Bronchial epithelial cell (primary cell): ENCODE results near the gene PDE4B. TPM values are rescaled to one million over a fixed set of nuclear protein-coding genes. Genes with fewer than 3 reads are reported as not detected.
A peak's percentile ranks its signal among the peaks of the same experiment; 100 is the strongest.

Experiments used
- DNase-seq: peaks from one replicate; pipeline ENCODE4 v3.0.0-alpha.2; 2010; ENCODE audit warnings: low read depth
- FAIRE-seq: peaks from 2 replicates; lab custom pipeline; 2011; peaks lifted over from hg19 to GRCh38; lab: Jason Lieb, UNC
- H3K27me3 ChIP-seq: 2 replicates; pipeline ENCODE4 v1.5.1; 2011; ENCODE audit warnings: low read length; ENCODE audit not compliant: control insufficient read depth, insufficient read depth
- H3K36me3 ChIP-seq: 2 replicates; pipeline ENCODE4 v1.5.1; 2011; ENCODE audit warnings: low read length; ENCODE audit not compliant: control insufficient read depth, insufficient read depth
- H3K4me3 ChIP-seq: 2 replicates; pipeline ENCODE4 v1.5.1; 2011; ENCODE audit warnings: mild to moderate bottlenecking, low read depth, low read length, control low read depth
- CTCF ChIP-seq: IDR thresholded peaks from 2 replicates; pipeline ENCODE4 v1.5.1; 2011; ENCODE audit warnings: mild to moderate bottlenecking, moderate library complexity, low read length, control low read depth, inconsistent platforms; ENCODE audit not compliant: insufficient read depth, severe bottlenecking
- total RNA-seq: library from RNA; depleted of rRNA; stranded (reverse); fragments of >200 nt; gene quantifications from 2 replicates; pipeline ENCODE4 v1.2.1, GENCODE V29; 2014

Gene PDE4B
- total RNA-seq, 1 donor from 2014 or later = 0.26 TPM

- DNase-seq (peak; percentile 81), FAIRE-seq (no peak)
- no peak for TF ChIP-seq CTCF
- H3K27me3 ChIP-seq = no peaks in the 10 kb centered on the region
- no peak overlapping the region for H3K4me3 ChIP-seq
- no peaks in the 10 kb centered on the region for H3K36me3 ChIP-seq
Measured at GRCh38 chr1:66283622-66284041, 490.9 kb downstream of the PDE4B start.

DNA sequence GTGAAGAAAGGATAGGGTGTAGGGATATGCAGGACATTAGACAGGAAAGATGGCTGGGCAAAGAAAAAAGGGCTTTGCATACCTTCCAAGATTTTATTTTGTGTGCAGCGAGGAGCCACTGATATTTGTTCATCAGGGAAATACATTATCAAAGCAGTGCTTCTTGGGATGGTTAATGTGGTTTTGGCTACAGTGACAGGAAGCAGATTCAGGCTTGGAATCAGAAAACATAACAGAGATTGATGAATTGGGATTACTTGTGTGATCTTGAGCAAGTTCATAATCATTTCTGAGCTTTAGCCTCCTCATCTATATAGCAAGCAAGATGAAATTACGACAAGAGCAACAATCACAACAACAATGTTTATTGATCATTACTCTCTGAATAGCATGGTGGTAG lies 492.1 kb downstream of the PDE4B start:
- DNase-seq (no peak), FAIRE-seq (no peak)
- H3K27me3 ChIP-seq = no peaks in the 10 kb centered on the region
- no peaks in the 10 kb centered on the region for H3K36me3 ChIP-seq
- no peak overlapping the region for H3K4me3 ChIP-seq
- no peak for TF ChIP-seq CTCF

- DNase-seq (no peak), FAIRE-seq (no peak)
- Histone ChIP-seq H3K27me3 (no peaks in the 10 kb centered on the region), H3K36me3 (no peaks in the 10 kb centered on the region), H3K4me3 (no peak overlapping the region)
- TF ChIP-seq CTCF = no peak
Measured at GRCh38 chr1:66285618-66286270, 493.0 kb downstream of the PDE4B start.

DNA sequence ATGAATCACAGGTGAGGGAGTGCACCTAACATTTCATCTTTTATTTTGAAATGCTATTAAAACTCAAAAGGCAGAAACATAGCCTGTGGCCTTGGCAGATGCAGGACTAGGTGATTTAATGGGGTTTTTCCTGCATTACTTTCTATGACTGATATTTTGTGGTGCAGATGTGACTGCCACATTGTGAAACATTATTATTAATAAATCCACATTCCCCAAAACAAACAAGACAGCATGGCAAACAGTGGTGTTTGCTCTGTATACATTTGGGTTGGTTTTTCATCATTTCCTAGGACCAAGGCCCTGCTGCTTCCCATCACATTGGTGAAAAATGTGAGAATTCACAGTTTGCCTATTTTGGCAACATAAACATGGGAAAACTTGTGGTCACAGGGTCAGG lies 493.6 kb downstream of the PDE4B start:
- DNase-seq = no peak
- no peak for FAIRE-seq
- no peaks in the 10 kb centered on the region for H3K27me3 ChIP-seq
- H3K4me3 ChIP-seq = no peak overlapping the region
- no peak for TF ChIP-seq CTCF
- H3K36me3 ChIP-seq = no peaks in the 10 kb centered on the region

DNA sequence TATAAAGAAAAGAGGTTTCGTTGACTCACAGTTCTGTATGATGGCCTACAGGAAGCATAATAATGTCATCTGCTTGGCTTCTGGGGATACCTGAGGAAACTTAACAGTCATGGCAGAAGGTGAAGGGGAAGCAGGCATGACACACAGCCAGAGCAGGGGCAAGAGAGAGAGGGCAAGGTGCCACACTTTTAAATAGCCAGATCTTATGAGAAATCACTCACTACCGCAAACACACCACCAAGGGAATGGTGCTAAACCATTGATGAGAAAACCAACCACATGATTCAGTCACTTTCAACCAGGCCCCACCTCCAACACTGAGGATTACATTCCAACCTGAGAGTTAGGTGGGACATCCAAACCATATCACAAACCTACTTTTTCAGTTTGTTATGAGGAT lies 495.4 kb downstream of the PDE4B start:
- FAIRE-seq (no peak), DNase-seq (no peak)
- no peak for TF ChIP-seq CTCF
- H3K27me3 ChIP-seq = no peaks in the 10 kb centered on the region
- no peak overlapping the region for H3K4me3 ChIP-seq
- no peaks in the 10 kb centered on the region for H3K36me3 ChIP-seq
